ENCODE data around the gene FURIN. TPM values are rescaled to one million over a fixed set of nuclear protein-coding genes. Genes with fewer than 3 reads are reported as not detected.

The FURIN gene
- polyA plus RNA-seq, 2 of the 4 experiments (the other 2 are of a cell fraction): 16.8 to 33.3 TPM

GRCh38 chr15:90860942-90861675, 7.3 kb upstream of the FURIN start (continued):
- TF ChIP-seq BCL3 (IDR thresholded peaks at IDR 0.05) (peak; percentile 98; the same call in 2 of the 3 replicates), RFX5 (IDR thresholded peaks at IDR 0.05) (no peak), FOSL2 (IDR thresholded peaks at IDR 0.05) (peak; percentile 89), FOSL2 (CRISPR knock-in tag; IDR thresholded peaks at IDR 0.05) (peak; percentile 95), E2F6 (IDR thresholded peaks at IDR 0.05; ENCODE audit: borderline replicate concordance, low read depth) (0 out of 2 replicates have a peak, but pooled peaks have one; percentile 37), ZNF302 (CRISPR knock-in tag; IDR thresholded peaks at IDR 0.05) (no peak), HES2 (IDR thresholded peaks at IDR 0.05) (peak; percentile 98), RARB (CRISPR knock-in tag; IDR thresholded peaks at IDR 0.05) (0 out of 2 replicates have a peak, but pooled peaks have one; percentile 44), HOXB13 (CRISPR knock-in tag; IDR thresholded peaks at IDR 0.05; ENCODE audit: low read depth) (0 out of 2 replicates have a peak, but pooled peaks have one; percentile 18), HOXB5 (CRISPR knock-in tag; IDR thresholded peaks at IDR 0.05) (no peak), FOXS1 (CRISPR knock-in tag; IDR thresholded peaks at IDR 0.05) (no peak), CBX8 (IDR thresholded peaks at IDR 0.05) (no peak), JUNB (IDR thresholded peaks at IDR 0.05) (peak; percentile 89), GATA3 (IDR thresholded peaks at IDR 0.05; ENCODE audit: borderline replicate concordance) (peak; percentile 92), RAD21 (conservative IDR thresholded peaks at IDR 0.05 in 1 of 2, IDR thresholded peaks at IDR 0.05 in 1 of 2) (peak in 1 of 2 experiments; percentile 28; a peak in 4 of 5 replicates), ZSCAN20 (CRISPR knock-in tag; IDR thresholded peaks at IDR 0.05) (no peak), SMC3 (IDR thresholded peaks at IDR 0.05) (peak; percentile 40; the same call in 1 of the 3 replicates), HEYL (CRISPR knock-in tag; IDR thresholded peaks at IDR 0.05) (no peak; the same call in 1 of the 2 replicates), CBX2 (IDR thresholded peaks at IDR 0.05; ENCODE audit: borderline replicate concordance, low read depth) (no peak), ZFP36 (IDR thresholded peaks at IDR 0.05; ENCODE audit: borderline replicate concordance, partially characterized antibody) (no peak)

- TF ChIP-seq RNF2 (IDR thresholded peaks at IDR 0.05; ENCODE audit: borderline replicate concordance, low read depth) (no peak), JUNB (IDR thresholded peaks at IDR 0.05) (no peak), SREBF2 (IDR thresholded peaks at IDR 0.05) (no peak), EHF (CRISPR knock-in tag; IDR thresholded peaks at IDR 0.05) (no peak), MAFK (IDR thresholded peaks at IDR 0.05; ENCODE audit: partially characterized antibody) (peak; percentile 73), FOSL2 (IDR thresholded peaks at IDR 0.05) (no peak), FOSL2 (CRISPR knock-in tag; IDR thresholded peaks at IDR 0.05) (no peak), CEBPB (IDR thresholded peaks at IDR 0.05) (no peak), SMC3 (IDR thresholded peaks at IDR 0.05) (no peak)
- ChIA-PET CTCF (interaction anchor here (1.0 to 6.8 kb wide), 2 partner anchors 9 to 23 kb away, joined by 3 to 59 read pairs; no protein-coding TSS in a partner anchor), POLR2A (no interaction called here)
- Histone ChIP-seq H3K4me2 (peak overlapping the region; percentile 44; the same call in 2 of the 3 replicates), H3K4me1 (peaks cover 65% of the 10 kb centered on the region), H3K27ac (peak overlapping the region; percentile 59 to 76; a peak in 5 of 6 replicates), H3K4me3 (no peak overlapping the region), H3K9me3 (no peaks in the 10 kb centered on the region)
- no peak for FAIRE-seq
- 88% methylated on average over 6 of the region's 6 CpGs for WGBS (ENCODE audit: missing lambda C conversion rate)
- DNase-seq (ENCODE audit: low read depth in 1 of 2, low spot score in 1 of 2): no peak
- no peak for ATAC-seq
Measured at GRCh38 chr15:90862487-90862886, 5.9 kb upstream of the FURIN start.
